ENCODE data around the gene RNF213. TPM values are rescaled to one million over a fixed set of nuclear protein-coding genes. Genes with fewer than 3 reads are reported as not detected.
"Not testable (repeated sequence)": the region's sequence is repeated elsewhere in the genome, so short reads cannot be mapped to it uniquely, and the experiment has no call there.

RNF213 gene
- total RNA-seq, 1 donor from 2014 or later = 120 TPM

GRCh38 chr17:80327518-80327917 is 66.9 kb downstream of the RNF213 start:
- DNase-seq (ENCODE audit: low read depth) = no peak
- H3K27me3 Mint-ChIP-seq (ENCODE audit: low read depth, unreplicated experiment) = no peaks in the 10 kb centered on the region

GRCh38 chr17:80328634-80329380 is 68.2 kb downstream of the RNF213 start:
- Mint-ChIP-seq H3K27ac (ENCODE audit: unreplicated experiment) (no peak overlapping the region), H3K9me3 (ENCODE audit: unreplicated experiment) (no peaks in the 10 kb centered on the region), H3K36me3 (ENCODE audit: low read depth, unreplicated experiment) (peaks cover 53% of the 10 kb centered on the region), H3K4me3 (ENCODE audit: unreplicated experiment) (no peak overlapping the region), H3K27me3 (ENCODE audit: low read depth, unreplicated experiment) (no peaks in the 10 kb centered on the region), H3K4me1 (ENCODE audit: low read depth, unreplicated experiment) (peaks cover 7% of the 10 kb centered on the region)
- Histone ChIP-seq H3K4me3 (ENCODE audit: insufficient read depth, low read depth, low read length) (no peak overlapping the region), H3K9ac (ENCODE audit: low read length) (no peak overlapping the region), H2AFZ (ENCODE audit: low read depth, low read length) (no peak overlapping the region), H3K36me3 (ENCODE audit: insufficient read depth, low read length) (peaks cover 10% of the 10 kb centered on the region), H3K4me1 (ENCODE audit: insufficient read depth, low read length) (no peaks in the 10 kb centered on the region), H3K9me3 (ENCODE audit: insufficient read depth, low read depth, low read length) (no peaks in the 10 kb centered on the region), H3K27me3 (ENCODE audit: insufficient read depth, low read length) (no peaks in the 10 kb centered on the region), H4K20me1 (ENCODE audit: insufficient read depth, low read length) (no peaks in the 10 kb centered on the region), H3K27ac (ENCODE audit: low read depth, low read length) (no peak overlapping the region), H3K79me2 (ENCODE audit: insufficient read depth, low read length) (no peaks in the 10 kb centered on the region), H3K4me2 (ENCODE audit: low read length) (no peak overlapping the region)
- no peak for DNase-seq (ENCODE audit: low read depth)
- no peak for FAIRE-seq
- no peak for TF ChIP-seq EZH2 (IDR thresholded peaks at IDR 0.05; ENCODE audit: insufficient read depth, low read length)
- no peak for TF ChIP-seq CTCF (IDR thresholded peaks at IDR 0.05; ENCODE audit: insufficient read depth, low read depth, low read length)

More at GRCh38 chr17:80327518-80327917, 66.9 kb downstream of the RNF213 start:
- Histone ChIP-seq H3K4me2 (ENCODE audit: low read length) (no peak overlapping the region), H2AFZ (ENCODE audit: low read depth, low read length) (no peak overlapping the region), H4K20me1 (ENCODE audit: insufficient read depth, low read length) (no peaks in the 10 kb centered on the region), H3K27me3 (ENCODE audit: insufficient read depth, low read length) (no peaks in the 10 kb centered on the region), H3K27ac (ENCODE audit: low read depth, low read length) (no peak overlapping the region), H3K79me2 (ENCODE audit: insufficient read depth, low read length) (no peaks in the 10 kb centered on the region), H3K4me3 (ENCODE audit: insufficient read depth, low read depth, low read length) (no peak overlapping the region), H3K9ac (ENCODE audit: low read length) (no peak overlapping the region), H3K4me1 (ENCODE audit: insufficient read depth, low read length) (no peaks in the 10 kb centered on the region), H3K36me3 (ENCODE audit: insufficient read depth, low read length) (peaks cover 14% of the 10 kb centered on the region), H3K9me3 (ENCODE audit: insufficient read depth, low read depth, low read length) (no peaks in the 10 kb centered on the region)
- Mint-ChIP-seq H3K9me3 (ENCODE audit: unreplicated experiment) (peaks cover 3% of the 10 kb centered on the region), H3K4me1 (ENCODE audit: low read depth, unreplicated experiment) (peaks cover 7% of the 10 kb centered on the region), H3K36me3 (ENCODE audit: low read depth, unreplicated experiment) (peaks cover 60% of the 10 kb centered on the region), H3K4me3 (ENCODE audit: unreplicated experiment) (no peak overlapping the region), H3K27ac (ENCODE audit: unreplicated experiment) (no peak overlapping the region)
- TF ChIP-seq CTCF (IDR thresholded peaks at IDR 0.05; ENCODE audit: insufficient read depth, low read depth, low read length) (no peak), EZH2 (IDR thresholded peaks at IDR 0.05; ENCODE audit: insufficient read depth, low read length) (no peak)
- FAIRE-seq = no peak

GRCh38 chr17:80329421-80329820 is 68.8 kb downstream of the RNF213 start:
- H3K27ac Mint-ChIP-seq (ENCODE audit: unreplicated experiment); H3K4me1 Mint-ChIP-seq (ENCODE audit: low read depth, unreplicated experiment); DNase-seq (ENCODE audit: low read depth); FAIRE-seq; H3K79me2 ChIP-seq (ENCODE audit: insufficient read depth, low read length); H4K20me1 ChIP-seq (ENCODE audit: insufficient read depth, low read length); H3K27ac ChIP-seq (ENCODE audit: low read depth, low read length); H3K9me3 Mint-ChIP-seq (ENCODE audit: unreplicated experiment); H3K9me3 ChIP-seq (ENCODE audit: insufficient read depth, low read depth, low read length); H3K4me1 ChIP-seq (ENCODE audit: insufficient read depth, low read length); H3K4me3 Mint-ChIP-seq (ENCODE audit: unreplicated experiment); H3K27me3 ChIP-seq (ENCODE audit: insufficient read depth, low read length); H3K4me3 ChIP-seq (ENCODE audit: insufficient read depth, low read depth, low read length); H3K4me2 ChIP-seq (ENCODE audit: low read length); H2AFZ ChIP-seq (ENCODE audit: low read depth, low read length); H3K9ac ChIP-seq (ENCODE audit: low read length); H3K27me3 Mint-ChIP-seq (ENCODE audit: low read depth, unreplicated experiment): not testable (repeated sequence)
- H3K36me3 ChIP-seq (ENCODE audit: insufficient read depth, low read length) = peaks cover 10% of the 10 kb centered on the region
- peaks cover 54% of the 10 kb centered on the region for H3K36me3 Mint-ChIP-seq (ENCODE audit: low read depth, unreplicated experiment)
